Measurements from ENCODE around the gene SLC22A14. TPM values are rescaled to one million over a fixed set of nuclear protein-coding genes. Genes with fewer than 3 reads are reported as not detected.
"Not testable (repeated sequence)": the region's sequence is repeated elsewhere in the genome, so short reads cannot be mapped to it uniquely, and the experiment has no call there.

The SLC22A14 gene
- total RNA-seq, 1 experiment from 2014 or later: not detected

DNA sequence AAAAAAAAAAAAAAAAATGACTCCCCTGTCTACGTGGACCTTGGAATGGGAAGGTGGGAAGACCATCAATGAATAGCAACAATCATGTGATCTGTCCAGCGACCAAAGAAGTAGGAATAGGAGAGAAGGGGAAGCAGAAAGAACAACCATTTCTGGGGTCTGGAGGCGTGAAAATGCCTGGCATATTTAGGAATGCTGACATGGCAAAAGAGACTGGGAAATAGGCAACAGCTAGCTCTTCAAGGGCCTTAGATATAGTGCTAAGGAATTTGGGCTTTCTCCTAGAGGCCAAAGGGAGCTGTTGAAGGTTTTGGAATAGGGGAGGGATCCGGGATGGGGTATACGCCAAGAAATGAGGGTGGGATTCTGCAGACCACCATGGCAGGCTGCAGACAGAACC, 10.5 kb upstream of the SLC22A14 start:
- DNase-seq (ENCODE audit: low spot score): no peak

DNA sequence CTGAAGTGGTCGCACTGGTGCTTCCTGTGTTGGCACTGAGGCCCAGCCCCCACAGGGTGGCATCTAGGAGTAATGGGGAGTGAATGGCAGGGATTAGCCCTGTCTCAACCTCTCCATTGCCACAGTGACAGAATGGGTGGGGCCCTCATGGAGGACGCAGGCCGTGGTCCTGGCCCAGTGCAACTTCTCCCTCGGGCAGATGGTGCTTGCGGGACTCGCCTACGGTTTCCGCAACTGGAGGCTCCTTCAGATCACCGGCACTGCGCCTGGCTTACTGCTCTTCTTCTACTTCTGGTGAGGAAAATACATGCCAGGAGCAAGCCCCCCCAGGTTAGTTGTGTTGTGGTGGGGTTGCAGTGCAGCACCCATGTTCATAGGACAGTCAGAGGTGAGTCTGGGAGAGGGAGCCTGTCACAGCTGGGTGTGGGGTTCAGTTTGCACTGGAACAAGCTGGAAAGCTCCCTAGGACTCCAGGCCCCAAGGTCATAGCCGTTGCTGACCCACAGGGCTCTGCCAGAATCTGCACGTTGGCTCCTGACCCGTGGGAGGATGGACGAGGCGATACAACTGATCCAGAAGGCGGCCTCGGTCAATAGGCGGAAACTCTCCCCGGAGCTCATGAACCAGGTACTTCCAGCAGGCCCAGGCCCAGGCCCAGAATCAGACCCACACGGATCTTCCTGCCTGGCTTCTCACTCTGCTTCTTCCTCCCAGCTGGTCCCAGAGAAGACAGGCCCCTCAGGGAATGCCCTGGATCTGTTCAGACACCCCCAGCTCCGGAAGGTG, 7.0 kb upstream of the SLC22A14 start:
- DNase-seq (ENCODE audit: low spot score): no peak

DNA sequence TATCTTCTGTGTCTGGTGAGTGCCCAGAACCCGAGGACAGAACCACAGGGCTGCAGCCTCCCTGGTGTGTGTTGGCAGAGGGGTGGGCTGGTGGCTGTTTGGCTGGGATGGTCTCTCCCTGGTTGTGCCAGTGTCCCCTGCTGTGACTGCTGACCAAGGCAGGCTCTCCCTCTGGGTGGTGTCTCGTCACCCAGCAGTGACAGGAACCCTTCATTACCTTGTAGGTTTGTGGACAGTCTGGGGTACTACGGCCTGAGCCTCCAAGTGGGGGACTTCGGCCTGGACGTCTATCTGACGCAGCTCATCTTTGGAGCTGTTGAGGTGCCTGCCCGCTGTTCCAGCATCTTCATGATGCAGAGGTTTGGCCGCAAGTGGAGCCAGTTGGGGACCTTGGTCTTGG, 6.4 kb upstream of the SLC22A14 start:
- DNase-seq (ENCODE audit: low spot score): no peak

DNA sequence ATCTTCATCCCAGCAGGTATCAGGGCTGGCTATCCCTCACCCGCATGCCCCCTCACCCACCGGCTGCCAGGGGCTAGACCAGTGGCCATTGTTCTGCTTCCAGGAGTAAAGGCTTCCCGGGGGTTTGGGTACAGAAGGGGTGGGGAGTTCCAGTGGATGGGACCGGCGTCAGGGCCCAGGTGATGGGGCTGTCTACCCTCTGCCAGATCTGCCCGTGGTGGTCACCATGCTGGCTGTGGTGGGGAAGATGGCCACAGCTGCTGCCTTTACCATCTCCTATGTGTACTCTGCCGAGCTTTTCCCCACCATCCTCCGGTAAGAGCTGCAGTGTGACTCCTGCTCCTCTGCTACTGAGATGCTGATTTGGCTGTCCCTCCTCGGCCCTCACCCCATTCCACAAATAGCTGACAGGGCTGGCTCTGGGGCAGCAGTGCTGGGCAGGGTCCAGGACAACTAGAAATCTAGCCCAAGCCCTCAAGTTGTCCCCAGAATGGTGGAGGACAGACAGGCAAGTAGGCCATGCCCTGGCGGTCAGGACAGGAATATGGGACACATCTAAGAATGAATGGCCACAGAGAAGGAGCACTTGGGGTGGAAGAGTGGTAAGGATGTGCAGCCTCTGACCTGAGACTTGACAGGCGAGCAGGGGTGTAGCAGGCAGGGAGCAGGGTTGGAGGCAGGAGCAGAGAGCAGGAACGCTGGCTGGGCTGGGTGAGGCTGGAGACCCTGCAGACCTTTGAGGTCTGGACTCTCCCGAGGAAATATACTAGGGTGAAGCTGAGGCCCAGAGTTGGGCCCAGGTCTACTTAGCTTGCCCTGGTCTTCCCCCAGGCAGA, 5.8 kb upstream of the SLC22A14 start:
- DNase-seq (ENCODE audit: low spot score): no peak

DNA sequence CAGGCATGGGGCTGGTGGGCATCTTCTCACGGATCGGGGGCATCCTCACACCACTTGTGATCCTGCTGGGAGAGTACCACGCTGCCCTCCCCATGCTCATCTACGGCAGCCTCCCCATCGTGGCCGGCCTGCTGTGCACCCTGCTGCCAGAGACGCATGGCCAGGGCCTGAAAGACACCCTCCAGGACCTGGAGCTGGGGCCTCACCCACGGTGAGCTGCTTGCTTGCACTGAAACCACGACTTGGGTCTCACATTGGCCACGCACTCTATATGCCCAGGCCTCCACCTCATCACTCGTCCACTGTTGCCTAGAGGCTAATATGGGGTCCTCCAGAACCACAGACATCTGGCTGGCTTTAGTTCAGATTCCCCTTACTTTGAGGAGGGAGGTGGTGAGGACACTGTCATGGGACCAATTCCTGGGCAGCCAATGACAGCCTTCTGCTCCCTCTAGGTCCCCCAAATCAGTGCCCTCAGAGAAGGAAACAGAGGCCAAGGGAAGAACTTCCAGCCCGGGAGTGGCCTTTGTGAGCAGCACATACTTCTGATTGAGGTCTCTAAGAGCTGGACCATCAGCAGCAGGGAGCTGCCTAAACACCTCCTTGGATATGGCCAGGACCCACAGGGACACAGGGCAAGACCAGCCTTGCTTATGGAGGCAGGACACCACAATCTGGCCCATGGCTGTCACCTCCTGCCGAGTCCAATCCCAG, 5.0 kb upstream of the SLC22A14 start:
- no peak for DNase-seq (ENCODE audit: low spot score)

- no peak for DNase-seq (ENCODE audit: low spot score)
Measured at GRCh38 chr3:38278841-38279240, 3.3 kb upstream of the SLC22A14 start.

GRCh38 chr3:38283810-38284755, 2.0 kb downstream of the SLC22A14 start:
- DNase-seq (ENCODE audit: low spot score): no peak

DNA sequence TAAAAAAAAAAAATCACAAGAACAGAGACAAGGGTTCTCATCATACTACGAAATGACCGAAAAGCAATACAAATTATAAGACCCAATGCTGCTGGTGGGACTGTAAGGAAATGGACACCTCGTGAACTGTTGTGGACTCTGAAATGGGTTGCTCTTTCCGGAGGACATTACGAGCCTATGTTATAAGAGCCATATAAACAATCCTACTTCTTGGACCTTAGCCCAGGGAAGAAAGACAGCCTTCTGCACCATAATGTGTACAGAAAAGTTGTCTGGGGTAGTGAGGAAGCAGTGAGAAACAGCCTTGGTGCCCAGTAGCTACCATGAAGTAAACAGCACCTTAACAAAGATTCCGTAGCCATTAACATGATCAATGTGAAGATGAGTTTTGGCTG, 2.7 kb downstream of the SLC22A14 start:
- no peak for DNase-seq (ENCODE audit: low spot score)

DNA sequence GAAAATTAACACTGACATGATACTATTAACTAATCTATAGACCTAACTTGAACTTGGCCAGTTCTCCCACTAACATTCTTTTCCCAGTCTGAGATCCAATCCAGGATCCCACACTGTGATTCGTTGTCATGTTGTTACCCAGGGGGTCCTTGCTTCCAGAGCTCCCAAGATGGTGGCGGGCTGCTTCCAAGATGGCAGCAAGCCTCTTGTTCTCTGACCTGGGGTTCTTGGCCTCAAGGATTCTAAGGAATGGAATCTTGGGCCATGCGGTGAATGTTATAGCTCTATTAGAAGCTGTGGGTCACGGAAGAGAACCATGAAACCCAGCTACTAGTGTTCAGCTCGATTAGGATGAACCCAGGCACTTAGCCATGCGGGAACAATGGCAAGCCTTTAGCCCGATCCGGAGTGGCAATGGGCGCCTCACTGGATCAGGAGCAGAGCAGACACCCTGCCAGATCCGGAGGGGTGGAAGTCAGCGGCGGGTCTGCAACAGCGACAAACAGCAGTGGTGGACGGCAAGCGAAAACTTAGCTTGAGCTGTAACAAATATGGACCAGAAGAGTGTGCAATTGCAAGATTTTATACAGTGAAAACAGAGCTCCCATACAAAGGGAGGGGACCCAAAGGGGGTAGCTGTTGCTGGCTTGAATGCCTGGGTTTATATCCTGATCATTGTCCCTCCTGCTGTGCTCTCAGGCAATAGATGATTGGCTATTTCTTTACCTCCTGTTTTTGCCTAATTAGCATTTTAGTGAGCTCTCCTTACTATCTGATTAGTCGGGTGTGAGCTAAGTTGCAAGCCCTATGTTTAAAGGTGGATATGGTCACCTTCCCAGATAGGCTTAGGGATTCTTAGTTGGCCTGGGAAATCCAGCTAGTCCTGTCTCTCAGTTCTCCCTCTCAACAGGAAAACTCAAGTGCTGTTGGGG, 7.5 kb downstream of the SLC22A14 start:
- not testable (repeated sequence) for DNase-seq (ENCODE audit: low spot score)

DNA sequence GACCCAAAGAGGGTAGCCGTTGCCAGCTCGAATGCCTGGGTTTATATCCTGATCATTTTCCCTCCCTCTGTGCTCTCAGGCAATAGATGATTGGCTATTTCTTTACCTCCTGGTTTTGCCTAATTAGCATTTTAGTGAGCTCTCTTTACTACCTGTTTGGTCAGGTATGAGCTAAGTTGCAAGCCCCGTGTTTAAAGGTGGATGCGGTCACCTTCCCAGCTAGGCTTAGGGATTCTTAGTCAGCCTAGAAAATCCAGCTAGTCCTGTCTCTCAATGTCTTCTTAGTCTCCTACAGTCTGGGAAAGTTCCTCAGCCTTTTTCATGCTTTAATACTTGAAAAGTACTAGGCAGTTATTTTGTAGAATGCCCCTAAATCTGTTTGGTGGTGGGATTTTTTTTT, 15.0 kb downstream of the SLC22A14 start:
- not testable (repeated sequence) for DNase-seq (ENCODE audit: low spot score)

DNA sequence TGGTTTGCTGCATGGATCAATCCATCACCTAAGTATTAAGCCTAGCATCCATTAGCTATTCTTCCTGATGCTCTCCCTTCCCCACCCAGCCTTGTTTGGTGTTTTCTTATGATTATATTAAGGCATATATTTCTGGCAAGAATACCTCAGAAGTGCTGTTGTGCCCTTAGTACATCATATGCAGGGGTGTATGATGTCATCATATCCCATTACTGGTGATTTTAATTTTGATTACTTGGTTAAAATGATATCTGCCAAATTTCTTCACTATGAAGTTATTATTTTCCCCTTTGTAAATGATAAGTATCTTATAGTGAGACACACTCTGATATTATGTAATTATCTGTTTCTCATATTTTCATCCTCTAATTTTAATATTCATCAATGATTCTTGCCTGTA, 15.4 kb downstream of the SLC22A14 start:
- DNase-seq (ENCODE audit: low spot score): no peak

DNA sequence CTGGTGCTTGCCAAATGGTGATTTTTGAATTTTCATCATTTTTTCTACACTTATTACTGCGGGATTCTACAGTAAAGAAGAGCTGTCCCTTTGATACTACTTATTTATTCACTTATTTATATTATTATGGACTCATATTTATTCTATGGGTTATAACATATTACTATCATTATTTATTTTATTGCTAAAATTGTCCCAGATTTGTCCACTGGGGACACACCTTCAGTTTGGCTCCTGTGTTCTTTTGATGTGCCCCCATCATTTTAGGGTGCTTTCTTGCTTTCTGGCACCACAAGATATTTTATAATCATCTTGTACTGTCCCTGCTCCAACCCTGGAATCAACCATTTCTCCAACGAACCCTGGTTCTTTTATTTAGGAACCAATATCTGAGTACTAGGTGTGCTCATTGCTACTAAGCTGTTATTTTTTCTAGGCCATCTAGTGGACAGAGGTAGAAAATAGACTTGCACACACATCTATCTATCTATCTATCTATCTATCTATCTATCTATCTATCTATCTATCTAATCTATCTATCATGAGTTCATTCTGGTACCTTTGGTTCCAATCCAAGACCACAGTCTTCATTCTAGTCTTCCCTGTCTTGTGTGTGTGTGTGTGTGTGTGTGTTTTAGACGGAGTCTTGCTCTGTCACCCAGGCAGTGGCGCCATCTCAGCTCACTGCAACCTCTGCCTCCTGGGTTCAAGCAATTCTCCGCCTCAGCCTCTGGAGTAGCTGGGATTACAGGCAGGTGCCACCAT, 16.0 kb downstream of the SLC22A14 start:
- no peak for DNase-seq (ENCODE audit: low spot score)

DNA sequence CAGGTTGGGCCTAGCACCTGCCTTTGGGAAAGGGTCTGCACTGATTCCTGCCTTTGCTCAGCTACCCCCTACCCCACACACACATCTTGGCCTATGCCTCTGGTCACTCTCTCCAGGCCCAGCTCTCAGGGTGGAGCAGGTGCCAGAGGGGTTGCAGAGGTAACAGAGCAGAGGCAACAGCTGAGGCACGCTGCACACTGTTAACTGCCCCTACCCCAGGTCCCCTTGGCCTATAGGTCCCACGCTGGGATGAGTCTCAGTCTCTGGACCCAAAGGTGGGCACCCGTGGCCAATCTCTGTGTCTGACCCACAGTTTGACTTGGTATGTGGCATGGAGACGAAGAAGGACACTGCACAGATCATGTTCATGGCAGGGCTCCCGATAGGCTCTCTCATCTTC, 24.8 kb downstream of the SLC22A14 start:
- no peak for DNase-seq (ENCODE audit: low spot score)

DNA sequence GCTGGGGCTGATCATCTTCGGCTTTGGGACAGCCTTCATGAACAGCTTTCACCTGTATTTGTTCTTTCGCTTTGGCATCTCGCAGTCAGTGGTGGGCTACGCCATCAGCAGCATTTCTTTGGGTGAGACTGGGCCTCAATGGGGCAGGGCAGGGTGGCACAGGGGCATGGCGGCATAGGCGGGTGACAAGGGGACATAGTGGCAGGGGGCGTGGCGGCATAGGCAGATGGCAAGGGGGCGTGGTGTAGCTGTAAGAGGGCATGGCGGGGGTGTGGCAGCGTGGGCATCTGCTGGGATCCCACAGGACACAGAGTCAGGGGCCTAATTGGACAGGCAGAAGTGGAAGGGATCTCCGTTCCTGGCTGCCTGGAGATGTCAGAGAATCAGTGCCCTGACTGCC, 25.5 kb downstream of the SLC22A14 start:
- no peak for DNase-seq (ENCODE audit: low spot score)

DNA sequence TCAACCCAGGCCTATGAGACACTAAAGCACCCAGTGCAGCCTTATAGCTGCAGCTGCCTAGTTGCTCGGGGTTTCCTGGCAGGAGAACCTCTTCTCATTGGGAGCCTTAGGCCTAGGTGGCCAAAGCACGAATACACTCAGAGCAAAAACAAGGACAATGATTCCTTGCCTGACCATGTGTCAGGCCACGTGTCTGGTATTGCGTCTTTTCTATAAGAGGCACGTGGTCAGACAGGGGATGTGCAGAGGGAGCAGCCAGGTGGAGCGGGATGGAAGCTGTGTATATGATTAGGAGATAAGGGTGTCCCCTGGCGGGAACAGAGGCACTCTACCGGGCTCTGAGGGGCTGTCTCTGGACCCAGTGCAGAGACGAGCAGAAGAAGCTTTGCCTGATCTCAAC, 26.4 kb downstream of the SLC22A14 start:
- no peak for DNase-seq (ENCODE audit: low spot score)

DNA sequence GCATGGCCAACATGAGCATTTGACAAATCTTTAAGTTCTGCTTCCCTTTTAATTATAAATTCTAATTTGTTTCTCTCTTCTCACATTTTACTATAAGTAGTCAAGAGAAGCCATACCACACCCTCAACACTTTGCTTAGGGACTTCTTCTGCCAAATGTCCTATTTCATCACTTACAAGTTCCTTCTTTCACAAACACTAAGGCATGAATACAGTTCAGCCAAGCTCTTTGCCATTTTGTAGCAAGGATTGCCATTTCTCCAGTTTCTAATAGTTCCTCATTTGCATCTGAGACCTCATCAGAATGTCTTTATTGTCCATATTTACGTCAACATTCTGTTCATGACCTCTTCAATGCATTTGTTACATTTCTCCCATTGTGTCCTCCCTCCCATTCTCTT, 29.4 kb downstream of the SLC22A14 start:
- no peak for DNase-seq (ENCODE audit: low spot score)

GRCh38 chr3:38311941-38312340, 29.8 kb downstream of the SLC22A14 start:
- no peak for DNase-seq (ENCODE audit: low spot score)

DNA sequence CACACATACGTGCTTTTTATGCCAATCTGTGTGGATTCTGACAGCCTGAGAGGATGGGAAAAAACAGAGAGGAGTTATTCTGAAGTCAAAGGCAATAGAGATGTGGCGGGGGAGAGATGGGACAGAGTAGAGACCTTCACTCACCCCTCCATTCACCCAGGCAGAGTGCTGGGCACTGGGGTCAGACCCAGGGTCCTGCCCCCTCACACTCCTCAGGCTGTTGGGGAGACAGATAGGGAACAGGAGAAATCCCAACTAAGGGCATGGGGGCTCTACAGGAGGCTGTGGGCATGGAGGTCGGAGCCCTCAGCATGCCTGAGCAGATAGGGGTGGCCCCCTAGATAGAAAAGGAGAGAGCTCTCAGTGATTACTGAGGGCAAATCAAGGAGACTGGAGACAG, 30.3 kb downstream of the SLC22A14 start:
- no peak for DNase-seq (ENCODE audit: low spot score)

DNA sequence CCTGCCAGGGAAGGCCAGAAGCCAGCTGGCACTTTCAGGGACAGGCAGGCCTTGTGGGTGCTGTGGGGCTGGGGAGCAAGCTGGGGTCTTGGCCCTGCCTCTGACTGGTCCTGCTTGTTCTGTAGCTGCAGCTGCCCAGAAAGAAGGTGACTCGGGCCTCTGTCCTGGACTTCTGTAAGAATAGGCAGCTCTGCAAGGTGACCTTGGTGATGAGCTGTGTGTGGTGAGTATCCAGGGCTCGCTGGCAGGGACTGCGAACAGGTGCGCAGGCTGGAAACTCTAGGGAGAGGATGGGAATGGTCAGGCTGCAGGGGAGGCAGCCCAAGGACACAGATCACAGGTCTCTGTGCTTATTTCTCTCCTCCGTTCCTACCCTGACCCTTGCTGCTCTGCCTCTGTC, 31.2 kb downstream of the SLC22A14 start:
- no peak for DNase-seq (ENCODE audit: low spot score)

DNA sequence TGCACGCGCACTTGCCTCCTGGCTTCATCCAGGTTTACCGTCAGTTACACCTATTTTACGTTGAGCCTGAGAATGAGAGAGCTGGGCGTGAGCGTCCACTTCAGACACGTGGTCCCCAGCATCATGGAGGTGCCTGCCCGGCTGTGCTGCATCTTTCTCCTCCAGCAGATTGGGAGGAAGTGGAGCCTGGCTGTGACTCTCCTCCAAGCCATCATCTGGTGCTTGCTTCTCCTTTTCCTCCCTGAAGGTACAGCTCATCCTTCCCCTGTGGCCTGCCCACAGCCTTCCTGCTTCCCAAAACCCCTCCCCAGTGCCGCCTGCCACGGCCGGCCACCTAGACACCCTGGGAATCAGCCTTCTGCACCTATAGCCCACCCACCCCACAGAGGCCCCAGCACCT, 31.6 kb downstream of the SLC22A14 start:
- no peak for DNase-seq (ENCODE audit: low spot score)

Data from A172 (cell line).